ENCODE measurements around the gene ABCA13. TPM values are rescaled to one million over a fixed set of nuclear protein-coding genes. Genes with fewer than 3 reads are reported as not detected.

Gene ABCA13
- total and polyA plus RNA-seq, 2 donors from 2014 or later, result 0.62 to 6.0 TPM

- Histone ChIP-seq H3K4me3 (ENCODE audit: low read length in 3 of 3) (no peak overlapping the region), H3K27me3 (ENCODE audit: control insufficient read depth, insufficient read depth, low read length) (no peaks in the 10 kb centered on the region), H3K36me3 (ENCODE audit: control insufficient read depth in 2 of 3, insufficient read depth in 3 of 3, low read length in 3 of 3) (no peaks in the 10 kb centered on the region), H3K9me3 (ENCODE audit: control insufficient read depth in 2 of 3, insufficient read depth in 1 of 3, low read length in 3 of 3) (peaks cover 0 to 8% (median 0%) of the 10 kb centered on the region in 3 donors), H3K9ac (ENCODE audit: low read length in 3 of 3) (no peak overlapping the region), H3K27ac (ENCODE audit: low read depth in 2 of 2, low read length in 2 of 2) (no peak overlapping the region), H3K4me1 (ENCODE audit: control insufficient read depth in 2 of 3, insufficient read depth in 2 of 3, low read depth in 1 of 3, low read length in 3 of 3) (no peaks in the 10 kb centered on the region)
- no peak for FAIRE-seq
- TF ChIP-seq, protein P1, sequence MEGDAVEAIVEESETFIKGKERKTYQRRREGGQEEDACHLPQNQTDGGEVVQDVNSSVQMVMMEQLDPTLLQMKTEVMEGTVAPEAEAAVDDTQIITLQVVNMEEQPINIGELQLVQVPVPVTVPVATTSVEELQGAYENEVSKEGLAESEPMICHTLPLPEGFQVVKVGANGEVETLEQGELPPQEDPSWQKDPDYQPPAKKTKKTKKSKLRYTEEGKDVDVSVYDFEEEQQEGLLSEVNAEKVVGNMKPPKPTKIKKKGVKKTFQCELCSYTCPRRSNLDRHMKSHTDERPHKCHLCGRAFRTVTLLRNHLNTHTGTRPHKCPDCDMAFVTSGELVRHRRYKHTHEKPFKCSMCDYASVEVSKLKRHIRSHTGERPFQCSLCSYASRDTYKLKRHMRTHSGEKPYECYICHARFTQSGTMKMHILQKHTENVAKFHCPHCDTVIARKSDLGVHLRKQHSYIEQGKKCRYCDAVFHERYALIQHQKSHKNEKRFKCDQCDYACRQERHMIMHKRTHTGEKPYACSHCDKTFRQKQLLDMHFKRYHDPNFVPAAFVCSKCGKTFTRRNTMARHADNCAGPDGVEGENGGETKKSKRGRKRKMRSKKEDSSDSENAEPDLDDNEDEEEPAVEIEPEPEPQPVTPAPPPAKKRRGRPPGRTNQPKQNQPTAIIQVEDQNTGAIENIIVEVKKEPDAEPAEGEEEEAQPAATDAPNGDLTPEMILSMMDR (IDR thresholded peaks at IDR 0.05; ENCODE audit: borderline replicate concordance, extremely low read depth, insufficient read depth), result no peak
- intact Hi-C loops (cut with DNase I), result no loop called here
- DNase-seq, result no peak
These were observed 219.4 kb downstream of the ABCA13 start for GRCh38 chr7:48390388-48391327.

DNA sequence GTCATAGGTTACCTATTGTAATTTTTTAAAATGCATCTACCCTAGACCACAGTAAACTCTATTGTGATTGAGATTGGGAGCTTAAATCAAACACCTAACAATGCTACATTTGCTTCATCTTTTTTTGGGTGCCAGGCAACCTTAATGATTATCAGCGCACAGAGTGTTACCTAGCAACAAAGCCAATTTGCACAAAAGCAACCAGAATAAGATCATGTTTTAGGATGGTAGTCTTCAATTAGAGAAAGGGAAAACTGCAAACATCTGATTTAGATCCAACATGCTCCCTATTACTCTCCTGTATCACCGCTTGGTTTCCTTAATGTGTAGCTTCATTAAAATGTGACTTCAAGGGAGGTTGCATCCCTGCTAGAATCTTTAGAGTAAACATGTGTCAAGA, 226.9 kb downstream of the ABCA13 start:
- no peaks in the 10 kb centered on the region for H3K4me1 ChIP-seq (ENCODE audit: control insufficient read depth in 2 of 3, insufficient read depth in 2 of 3, low read depth in 1 of 3, low read length in 3 of 3)
- no peaks in the 10 kb centered on the region for H3K9me3 ChIP-seq (ENCODE audit: control insufficient read depth in 2 of 3, insufficient read depth in 1 of 3, low read length in 3 of 3)
- H3K9ac ChIP-seq (ENCODE audit: low read length in 3 of 3), result no peak overlapping the region
- TF ChIP-seq, protein P1 (IDR thresholded peaks at IDR 0.05; ENCODE audit: borderline replicate concordance, extremely low read depth, insufficient read depth), result no peak
- H3K27ac ChIP-seq (ENCODE audit: low read depth in 2 of 2, low read length in 2 of 2), result no peak overlapping the region
- no peak overlapping the region for H3K4me3 ChIP-seq (ENCODE audit: low read length in 3 of 3)
- no peak for FAIRE-seq
- DNase-seq, result no peak
- no peaks in the 10 kb centered on the region for H3K27me3 ChIP-seq (ENCODE audit: control insufficient read depth, insufficient read depth, low read length)
- intact Hi-C loops (cut with DNase I), result no loop called here
- no peaks in the 10 kb centered on the region for H3K36me3 ChIP-seq (ENCODE audit: control insufficient read depth in 2 of 3, insufficient read depth in 3 of 3, low read length in 3 of 3)

DNA sequence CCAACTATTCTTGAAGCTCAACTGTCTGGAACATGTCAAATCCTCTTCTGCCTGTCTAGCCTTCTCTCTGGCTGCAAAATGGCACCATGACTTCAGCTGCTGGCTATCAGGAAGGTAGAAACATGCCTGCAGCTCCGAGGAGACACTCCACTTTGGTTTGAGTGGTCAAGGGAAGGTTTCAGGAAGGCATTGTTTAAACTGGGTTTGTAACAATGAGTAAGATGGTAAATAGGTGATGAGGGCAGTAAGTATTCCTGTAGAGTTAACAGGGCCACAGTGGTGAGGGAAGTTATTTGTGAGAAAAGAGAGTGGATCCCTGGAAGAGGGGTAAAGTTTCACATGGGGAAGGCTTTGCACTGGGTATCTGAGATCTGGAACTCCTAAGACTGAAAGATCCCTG, 231.5 kb downstream of the ABCA13 start:
- Histone ChIP-seq H3K9me3 (ENCODE audit: control insufficient read depth in 2 of 3, insufficient read depth in 1 of 3, low read length in 3 of 3) (no peaks in the 10 kb centered on the region), H3K27ac (ENCODE audit: low read depth in 2 of 2, low read length in 2 of 2) (no peak overlapping the region), H3K36me3 (ENCODE audit: control insufficient read depth in 2 of 3, insufficient read depth in 3 of 3, low read length in 3 of 3) (no peaks in the 10 kb centered on the region), H3K4me1 (ENCODE audit: control insufficient read depth in 2 of 3, insufficient read depth in 2 of 3, low read depth in 1 of 3, low read length in 3 of 3) (no peaks in the 10 kb centered on the region), H3K4me3 (ENCODE audit: low read length in 3 of 3) (no peak overlapping the region), H3K27me3 (ENCODE audit: control insufficient read depth, insufficient read depth, low read length) (no peaks in the 10 kb centered on the region), H3K9ac (ENCODE audit: low read length in 3 of 3) (no peak overlapping the region)
- FAIRE-seq (no peak), DNase-seq (no peak)
- intact Hi-C loops (cut with DNase I), result no loop called here
- TF ChIP-seq, protein P1 (IDR thresholded peaks at IDR 0.05; ENCODE audit: borderline replicate concordance, extremely low read depth, insufficient read depth), result no peak
